HG02970 (cell line): Measurements from ENCODE around the gene CRACR2B.

Source experiments
- ATAC-seq: cut with Tn5 transposase; IDR thresholded peaks from one replicate; pipeline ENCODE4 v1.9.1; 2021; ENCODE audit warnings: mild to moderate bottlenecking, moderate library complexity, moderate number of reproducible peaks; ENCODE audit not compliant: unreplicated experiment, low FRiP score

Gene CRACR2B

DNA sequence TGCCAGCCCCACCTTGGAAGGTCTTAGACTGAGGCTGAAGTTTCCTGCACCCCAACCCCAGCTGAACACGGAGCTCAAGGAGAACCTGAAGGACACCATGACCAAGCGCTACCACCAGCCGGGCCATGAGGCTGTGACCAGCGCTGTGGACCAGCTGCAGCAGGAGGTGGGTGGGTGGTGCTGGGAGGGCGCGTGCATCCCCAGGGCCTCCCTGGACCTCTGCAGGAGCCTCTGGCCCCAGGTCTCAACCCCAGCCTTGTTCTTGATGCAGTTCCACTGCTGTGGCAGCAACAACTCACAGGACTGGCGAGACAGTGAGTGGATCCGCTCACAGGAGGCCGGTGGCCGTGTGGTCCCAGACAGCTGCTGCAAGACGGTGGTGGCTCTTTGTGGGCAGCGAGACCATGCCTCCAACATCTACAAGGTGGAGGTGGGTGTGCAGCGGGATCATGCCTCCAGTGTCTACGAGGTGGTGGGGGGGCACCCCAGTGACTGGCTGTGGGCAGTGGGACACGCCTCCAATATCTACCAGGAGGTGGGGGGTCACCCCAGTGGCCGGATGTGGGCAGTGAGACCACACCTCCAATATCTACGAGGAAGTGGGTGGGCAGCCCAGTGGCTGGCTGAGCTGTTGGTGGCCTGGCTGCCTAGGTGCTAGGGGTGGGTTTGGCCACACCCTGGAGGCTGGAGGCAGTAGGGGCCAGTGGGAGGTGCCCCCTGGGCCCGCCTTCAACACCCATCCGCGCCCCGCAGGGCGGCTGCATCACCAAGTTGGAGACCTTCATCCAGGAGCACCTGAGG, 9.7 kb downstream of the CRACR2B start:
- no peak for ATAC-seq

DNA sequence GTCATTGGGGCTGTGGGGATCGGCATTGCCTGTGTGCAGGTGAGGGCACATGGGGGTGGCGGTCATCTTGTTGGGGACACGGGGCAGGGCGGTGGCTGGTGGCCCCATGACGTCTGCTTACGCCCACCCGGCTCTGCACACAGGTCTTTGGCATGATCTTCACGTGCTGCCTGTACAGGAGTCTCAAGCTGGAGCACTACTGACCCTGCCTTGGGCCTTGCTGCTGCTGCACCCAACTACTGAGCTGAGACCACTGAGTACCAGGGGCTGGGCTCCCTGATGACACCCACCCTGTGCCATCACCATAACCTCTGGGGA, 10.2 kb downstream of the CRACR2B start:
- no peak for ATAC-seq

DNA sequence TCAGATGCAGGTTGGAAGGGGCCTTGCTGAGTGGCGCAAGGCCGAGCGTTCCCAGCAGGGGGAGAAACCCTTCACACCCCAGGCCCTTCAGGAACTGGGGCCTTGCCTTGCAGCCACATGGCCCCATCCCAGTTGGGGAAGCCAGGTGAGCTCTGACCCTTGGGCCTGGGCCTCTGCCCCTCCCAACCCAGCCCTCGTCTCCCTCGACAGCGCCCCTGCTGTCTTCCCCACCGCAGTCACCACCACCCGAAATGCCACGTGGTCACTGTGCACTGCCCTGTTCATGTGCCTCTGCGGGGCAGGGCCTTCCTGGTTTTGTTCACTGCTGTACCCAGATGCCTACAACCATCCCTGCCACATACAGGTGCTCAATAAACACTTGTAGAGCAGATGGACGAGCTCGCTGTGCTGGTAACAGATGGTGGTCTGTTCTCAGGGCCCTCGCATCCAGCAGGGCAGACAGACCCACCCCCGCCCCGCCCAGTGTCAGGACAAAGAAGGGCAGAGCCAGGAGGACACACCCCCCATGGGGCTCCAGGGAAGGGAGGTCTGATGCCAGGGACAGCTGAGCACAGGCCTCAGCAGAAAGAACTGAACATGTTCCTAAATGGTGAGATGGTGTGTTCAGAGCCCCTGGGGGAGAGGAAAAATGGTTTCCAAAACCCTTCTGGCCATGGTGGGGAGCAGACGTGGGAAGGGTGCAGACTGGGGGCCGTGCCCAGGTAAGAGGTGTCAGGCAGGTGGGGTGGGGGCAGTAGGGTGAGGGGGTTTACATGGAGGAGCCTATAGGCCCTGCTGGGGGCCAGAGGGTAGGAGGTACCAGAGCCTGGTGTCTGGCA, 10.9 kb downstream of the CRACR2B start:
- no peak for ATAC-seq

DNA sequence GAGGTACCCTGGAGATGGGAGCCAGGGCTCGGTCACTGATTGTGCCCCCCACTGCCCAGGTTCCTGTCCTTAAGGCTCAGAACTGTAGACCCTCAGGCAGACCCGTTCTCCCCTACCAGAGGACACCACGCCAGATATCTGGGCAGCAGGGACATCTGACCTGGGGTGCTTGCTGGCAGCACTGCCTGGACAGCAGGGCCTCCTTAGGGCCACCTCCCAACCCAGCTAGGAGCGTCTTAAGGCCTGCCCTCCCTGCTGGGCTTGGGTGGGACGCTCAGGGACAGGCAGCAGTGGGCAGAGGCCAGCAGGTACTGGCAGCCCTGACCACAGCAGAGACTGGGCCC, 11.5 kb downstream of the CRACR2B start:
- ATAC-seq: no peak

DNA sequence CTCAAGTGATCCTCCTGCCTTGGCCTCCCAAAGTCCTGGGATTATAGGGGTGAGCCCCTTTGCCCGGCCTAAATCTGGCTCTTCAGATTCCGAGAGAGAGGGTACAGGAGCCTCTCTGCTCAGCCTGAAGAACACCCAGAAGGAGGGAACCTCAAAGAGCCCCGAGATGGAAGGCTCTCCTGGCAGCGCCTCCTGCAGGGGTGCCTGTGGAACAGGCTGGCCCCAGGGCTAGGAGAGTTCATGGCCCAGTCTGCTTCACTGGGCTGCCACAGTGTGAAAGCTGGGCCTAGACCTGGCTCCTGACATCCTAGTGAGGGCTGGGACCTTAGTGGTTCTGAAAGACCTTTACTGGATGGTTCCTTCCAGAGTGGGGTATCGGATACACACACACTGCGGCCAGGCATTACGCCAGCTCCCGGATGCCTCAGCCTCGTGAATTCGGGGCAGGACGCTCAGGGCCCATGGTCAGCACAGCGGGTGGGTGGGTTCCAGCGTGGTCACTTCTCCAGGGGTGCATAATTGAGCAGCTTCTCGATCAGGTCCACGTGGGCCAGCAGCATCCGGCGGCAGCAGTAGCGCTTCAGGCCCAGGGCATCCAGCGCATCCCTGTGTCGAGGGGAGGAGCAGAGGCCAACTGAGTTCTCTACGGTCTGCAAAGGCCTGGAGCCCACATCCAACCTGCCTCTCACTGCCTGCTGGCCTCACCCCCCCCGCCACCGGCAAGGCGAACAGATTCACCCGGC, 12.3 kb downstream of the CRACR2B start:
- no peak for ATAC-seq

DNA sequence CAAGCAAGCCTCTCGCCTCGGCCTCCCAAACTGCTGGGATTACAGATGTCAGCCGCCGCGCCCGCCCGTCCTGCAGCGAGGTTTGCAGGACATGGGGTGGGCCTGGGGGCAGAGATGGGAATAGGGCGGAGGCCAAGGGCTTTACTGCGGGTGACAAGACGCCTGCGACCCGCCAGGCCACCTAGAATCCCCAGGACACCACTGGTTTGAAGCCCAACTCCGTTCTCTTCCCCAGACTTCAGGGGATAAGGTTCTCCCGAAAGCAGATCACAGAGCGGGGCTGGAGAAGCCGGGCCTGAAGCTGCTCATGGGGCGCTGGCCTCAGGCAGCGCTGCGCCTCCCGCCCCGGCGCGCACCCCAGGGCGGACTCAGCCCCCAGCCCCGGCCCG, 14.3 kb downstream of the CRACR2B start:
- peak; percentile 3 for ATAC-seq

DNA sequence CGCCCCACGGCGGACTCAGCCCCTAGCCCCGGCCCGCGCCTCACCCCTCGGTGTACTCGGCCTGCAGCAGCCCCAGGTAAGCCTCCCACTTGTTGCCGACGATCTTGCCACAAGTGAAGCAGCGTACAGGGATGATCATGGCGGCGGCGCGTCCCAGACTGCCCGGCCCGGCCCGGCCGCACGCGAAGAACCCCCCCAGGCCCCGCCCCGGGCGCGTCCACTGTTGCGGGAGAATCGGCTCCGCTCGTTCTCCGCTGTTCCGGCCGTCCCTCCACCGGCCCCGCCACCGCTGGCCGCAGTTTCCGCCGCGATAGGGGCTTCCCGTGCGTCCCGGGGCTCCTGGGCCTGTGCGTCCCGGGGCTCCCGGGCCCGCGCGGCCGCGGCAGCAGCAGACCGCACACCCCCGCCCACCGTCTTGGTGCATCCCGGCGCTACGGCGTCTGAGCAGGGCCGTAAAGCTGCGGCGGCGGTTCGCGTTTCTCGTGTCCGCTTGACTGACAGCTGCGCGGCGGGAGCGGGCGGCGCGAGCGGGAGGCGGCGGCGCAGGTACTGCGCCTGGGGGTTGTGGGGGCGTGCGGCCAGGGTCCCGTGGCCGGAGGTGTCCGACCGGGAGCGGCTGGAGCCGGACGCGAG, 14.8 kb downstream of the CRACR2B start, which contains the start of the genes POLR2L and TSPAN4:
Gene POLR2L (minus strand): TSS at position 160 of the 633 bp plus-strand sequence. CDS start 21 bp downstream, at position 139.
Gene TSPAN4 (plus strand): TSS at position 483 of the 633 bp plus-strand sequence. CDS start 7,453 bp downstream, outside the sequence.
- peak; percentile 53 for ATAC-seq

DNA sequence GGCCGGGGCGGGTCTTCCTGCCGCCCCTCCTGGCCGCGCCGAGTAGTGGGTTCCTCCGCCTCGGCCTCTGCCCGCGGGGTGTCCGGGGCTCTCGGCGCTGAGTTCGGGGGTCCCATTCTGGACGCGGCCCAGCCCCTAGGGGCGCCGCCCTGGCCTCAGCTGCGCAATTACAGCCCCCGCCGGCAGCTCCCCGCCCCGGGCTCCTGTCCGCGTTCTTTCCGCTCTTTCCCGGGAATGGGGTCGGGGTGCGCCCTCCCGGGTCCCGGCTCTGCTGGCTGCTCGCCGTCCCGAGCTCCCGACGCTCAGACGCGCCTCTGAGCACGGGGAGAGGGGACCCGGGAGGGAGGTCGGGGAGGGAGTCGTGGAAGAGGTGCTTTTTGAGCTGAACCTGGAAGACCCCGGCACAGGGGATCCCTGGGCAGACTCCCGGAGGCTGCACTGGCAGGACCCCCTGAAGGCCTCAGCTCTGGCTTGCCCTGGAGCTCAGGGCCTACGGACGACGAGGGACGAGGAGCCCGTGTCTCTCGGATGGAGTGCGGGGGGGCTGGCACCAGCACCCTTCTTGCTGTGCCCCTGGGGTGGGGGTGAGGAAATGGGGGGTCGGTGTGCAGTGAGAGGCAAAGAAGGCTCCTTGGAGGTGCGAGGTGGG, 15.5 kb downstream of the CRACR2B start:
- ATAC-seq: peak; percentile 3

DNA sequence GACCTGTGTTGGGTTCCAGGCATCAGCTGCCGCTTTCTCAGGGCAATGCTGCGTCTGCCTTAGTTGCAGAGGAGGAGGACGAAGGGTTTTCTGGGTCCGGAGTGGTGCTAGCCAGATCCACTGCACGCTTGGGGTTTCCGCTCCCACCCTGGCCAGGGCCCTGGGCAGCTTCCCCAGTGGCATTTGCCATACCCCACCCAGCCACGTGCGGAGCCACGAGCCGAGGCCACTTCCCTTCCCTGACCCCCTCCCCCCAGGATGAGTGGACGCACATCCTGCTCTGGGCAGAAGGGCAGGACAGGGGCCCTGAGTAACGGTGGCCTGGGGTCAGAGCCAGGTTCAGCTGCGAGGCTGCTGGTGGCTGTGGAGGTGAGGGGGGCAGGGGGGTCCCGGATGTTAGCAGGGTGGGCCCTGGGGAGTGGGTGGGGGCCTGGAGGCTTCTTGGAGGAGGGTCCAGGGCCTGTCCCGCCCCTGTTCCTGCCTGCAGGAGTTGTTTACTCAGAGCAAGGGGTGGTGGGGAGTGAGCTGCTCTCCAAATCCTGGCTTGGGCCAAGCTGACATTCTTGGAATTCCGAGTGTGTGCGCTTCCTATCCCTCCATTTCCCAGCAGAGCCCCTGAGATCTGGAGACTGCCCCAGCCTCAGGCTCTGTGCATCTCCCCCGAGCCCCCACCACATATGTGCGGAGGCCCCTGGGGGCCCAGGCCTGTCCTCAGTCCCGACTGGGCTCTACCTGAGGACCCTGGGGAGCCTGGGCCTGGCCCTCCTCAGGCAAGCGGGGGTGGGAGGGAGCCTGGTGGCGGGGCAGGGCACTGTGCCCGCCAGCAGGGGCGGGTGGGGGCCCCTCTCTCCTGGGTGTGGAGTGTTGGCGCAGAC, 16.3 kb downstream of the CRACR2B start:
- no peak for ATAC-seq

DNA sequence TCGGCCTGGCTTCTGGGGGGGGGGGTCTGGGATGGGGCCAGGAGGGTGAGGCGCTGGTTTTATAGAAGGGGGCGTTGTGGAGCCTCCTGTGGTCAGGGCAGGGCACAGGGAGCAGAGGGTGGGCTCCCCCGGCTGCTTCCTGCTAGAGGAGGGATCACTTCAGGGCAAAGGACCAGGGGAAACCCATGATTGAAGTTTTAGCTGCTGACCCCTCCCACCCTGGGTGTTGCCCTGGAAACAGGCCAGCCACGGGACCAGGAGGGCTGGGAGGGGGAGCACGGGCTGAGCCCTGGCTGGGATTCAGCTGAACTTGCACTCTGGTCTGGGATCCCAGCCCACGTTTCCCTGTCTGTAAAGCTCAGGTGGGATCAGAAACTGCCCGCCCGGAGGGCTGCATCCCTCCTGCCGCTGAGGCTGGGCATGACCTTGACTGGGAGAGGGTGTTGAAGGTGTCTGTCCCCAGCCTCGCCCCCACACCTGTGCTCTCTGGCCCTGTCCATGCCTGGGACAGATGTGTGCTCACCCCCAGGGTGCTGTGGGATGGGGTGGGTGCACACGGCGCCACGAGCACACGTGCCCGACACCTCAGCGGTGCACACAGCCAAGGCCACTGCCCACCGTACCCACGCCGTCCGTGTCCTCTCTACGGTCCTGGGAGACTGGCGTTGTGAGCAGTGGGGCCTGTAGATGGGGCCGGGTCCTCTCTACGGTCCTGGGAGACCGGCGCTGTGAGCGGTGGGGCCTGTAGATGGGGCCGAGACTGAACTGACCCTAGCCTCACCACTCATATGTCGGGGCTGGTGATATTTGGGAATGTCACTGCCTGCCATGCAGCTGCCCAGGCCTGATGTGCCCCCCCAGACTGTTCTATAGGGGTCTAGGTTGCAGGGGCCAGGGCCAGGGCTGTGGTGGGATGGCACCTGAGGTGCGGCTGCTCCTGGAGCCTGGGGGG, 17.2 kb downstream of the CRACR2B start:
- ATAC-seq: no peak

DNA sequence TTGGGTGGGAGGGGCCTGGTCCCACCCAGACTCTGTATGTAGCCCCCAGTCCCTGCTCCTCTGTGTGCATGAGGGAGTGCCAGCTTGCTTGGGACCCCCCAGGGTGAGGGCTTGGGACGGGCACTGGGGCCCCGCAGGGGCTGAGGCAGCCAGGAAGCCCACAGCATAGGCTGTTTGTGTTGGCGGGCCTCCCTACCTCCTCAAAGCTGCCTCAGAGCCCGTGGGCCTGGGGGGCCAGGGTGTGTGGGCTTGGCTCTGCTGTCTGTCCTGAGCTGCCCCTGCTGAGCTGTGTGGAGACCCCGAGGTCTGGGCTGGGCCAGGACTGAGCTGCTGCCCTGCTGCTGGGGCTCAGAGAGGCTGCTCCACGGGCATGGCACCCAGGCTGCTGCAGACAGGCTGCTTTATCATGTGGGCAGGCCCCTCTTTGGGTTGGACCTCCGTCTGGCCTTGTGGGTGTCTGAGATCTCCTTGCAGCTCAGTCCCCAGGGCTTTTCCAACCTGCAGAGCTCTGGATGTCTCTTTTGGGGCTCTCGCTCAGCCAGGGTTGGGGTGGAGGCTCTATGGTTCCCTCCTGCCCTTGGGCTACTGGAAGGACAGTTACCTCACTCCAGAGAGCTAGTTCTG, 18.3 kb downstream of the CRACR2B start:
- no peak for ATAC-seq

DNA sequence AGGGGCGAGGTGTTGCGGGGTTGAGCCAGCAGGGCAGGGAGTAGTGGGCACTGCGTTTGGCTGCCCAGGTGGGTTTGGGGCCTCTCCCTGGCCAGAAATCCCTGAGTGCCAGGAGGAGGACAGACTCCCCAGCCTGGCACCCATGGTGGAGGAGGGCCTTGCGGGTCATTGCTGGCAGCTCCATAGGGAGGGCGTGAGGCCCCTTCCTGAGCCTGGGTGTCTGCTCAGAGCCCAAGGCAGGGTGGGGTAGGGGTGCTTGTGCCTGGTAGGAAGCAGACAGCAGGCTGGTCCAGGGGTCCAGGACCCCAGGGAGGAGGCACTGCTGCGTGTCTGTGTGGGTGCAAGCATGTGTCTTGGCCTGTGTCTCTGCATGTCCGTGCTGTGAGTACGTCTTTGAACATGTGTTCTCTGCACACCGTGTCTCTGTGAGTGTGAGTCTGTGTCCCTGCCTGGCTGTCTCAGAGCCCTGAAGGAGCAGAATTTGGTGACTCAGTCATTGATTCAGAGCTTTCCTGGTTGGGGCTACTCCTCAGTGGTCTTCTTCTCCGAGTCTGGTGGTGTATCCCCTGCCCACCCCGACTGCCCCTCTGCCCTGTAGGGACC, 18.9 kb downstream of the CRACR2B start:
- no peak for ATAC-seq

DNA sequence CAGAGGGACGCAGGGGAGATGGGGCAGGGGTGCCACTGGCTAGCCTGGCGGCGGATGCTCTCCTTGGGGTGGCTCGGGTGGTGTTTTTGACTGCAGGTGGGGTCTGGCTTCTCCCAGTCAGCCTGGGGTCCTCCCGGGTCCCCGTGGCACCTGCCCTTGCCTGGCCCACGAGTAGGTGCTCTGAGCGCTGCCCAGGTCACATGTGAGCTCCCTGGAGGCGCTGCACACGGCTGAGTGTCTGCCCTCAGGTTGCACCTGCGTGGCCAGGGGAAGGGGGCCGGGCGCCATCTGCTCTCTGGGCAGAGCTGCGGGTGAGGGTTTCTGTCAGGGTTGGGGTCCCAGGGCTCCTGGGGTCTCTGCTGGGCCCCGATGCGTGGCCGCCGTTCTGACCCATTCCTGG, 20.2 kb downstream of the CRACR2B start:
- ATAC-seq: no peak

DNA sequence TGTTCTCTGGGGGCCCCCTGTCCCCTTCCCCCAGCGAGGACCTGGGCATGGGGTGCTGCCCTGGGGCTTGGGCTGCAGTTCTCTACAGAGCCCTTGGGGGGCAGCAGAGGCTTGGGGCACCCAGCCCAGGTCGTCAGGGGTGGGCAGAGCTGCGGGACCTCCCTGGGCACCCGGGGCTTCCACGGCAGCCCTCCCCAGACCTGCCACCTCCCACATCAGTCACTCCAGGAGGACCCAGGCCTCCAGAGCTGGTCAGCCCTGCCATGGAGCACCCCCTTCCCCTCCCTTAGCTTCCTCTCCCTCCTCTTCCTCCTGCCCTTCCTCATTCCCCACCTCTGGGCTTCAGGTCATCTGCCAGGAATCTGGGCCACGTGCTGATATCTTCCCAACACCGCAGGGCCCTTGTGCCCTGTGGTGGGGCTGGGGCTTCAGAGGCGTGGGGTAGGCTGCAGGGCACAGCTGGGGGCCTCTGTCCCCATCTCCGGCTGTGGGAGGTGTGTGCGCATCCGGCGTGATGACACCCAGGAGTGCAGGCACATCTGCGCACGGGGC, 20.7 kb downstream of the CRACR2B start:
- ATAC-seq: no peak

DNA sequence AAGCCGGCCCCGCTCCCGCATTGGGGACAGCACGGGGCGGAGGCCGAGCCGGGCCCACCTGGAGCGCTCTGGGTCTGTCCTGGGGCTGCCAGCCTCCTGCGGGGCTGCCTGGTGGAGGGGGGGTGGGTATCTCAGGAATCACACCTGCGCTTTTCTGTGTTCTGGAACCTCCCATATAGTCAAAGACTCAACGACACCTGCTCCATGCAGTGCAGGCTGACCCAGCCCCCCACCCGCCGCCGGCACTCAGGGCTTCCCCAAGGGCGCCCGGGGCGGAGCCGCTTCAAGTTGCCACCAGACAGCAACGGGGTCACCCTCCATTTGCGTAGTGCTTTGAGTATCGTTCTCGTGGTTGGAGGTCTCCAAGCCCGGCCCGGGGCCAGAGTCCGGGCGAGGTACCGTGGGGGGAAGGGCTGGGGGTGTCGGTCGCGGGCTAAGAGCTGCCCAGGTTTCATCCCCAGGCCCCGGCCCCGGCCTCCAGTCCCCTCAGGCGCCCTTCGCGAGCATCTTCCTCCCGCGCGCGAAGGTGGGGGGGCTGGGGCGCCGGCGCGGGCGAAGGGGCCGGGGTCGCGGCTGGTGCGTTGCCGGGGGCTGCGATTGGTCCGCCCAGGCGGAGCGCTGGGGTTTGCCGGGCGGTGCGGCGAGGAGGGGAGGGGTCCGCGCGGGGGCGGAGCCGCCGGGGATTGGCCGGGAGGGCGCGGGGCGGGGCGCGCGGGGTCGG, 21.5 kb downstream of the CRACR2B start:
- ATAC-seq: no peak
